HepG2 (cell line): ENCODE data around the gene SPAG5. TPM values are rescaled to one million over a fixed set of nuclear protein-coding genes. Genes with fewer than 3 reads are reported as not detected.

Experiments used
- ARNTL ChIP-seq: sonication (generic); formaldehyde crosslinking; IDR thresholded peaks from 2 replicates; pipeline ENCODE4 v1.4.0; 2020; ENCODE audit warnings: mild to moderate bottlenecking, missing genetic modification reagents
- CENPX ChIP-seq: sonication (generic); formaldehyde crosslinking; IDR thresholded peaks from 2 replicates; pipeline ENCODE4 v1.9.0; 2021; ENCODE audit warnings: mild to moderate bottlenecking, missing genetic modification reagents, moderate library complexity
- FIP1L1 ChIP-seq: fragments of 200-400 bp; formaldehyde crosslinking; IDR thresholded peaks from 2 replicates; pipeline ENCODE4 v1.6.1; 2018; ENCODE audit warnings: low read depth, mild to moderate bottlenecking, low read length, moderate library complexity, borderline replicate concordance; ENCODE audit not compliant: insufficient read depth
- MYNN ChIP-seq: sonication (generic); formaldehyde crosslinking; IDR thresholded peaks from 2 replicates; pipeline ENCODE4 v1.4.0; 2020; ENCODE audit warnings: mild to moderate bottlenecking, low read depth, missing genetic modification reagents
- NFKB2 ChIP-seq: sonication (generic); formaldehyde crosslinking; IDR thresholded peaks from 2 replicates; pipeline ENCODE4 v1.4.0; 2020; ENCODE audit warnings: missing genetic modification reagents, borderline replicate concordance
- PHF21A ChIP-seq: sonication (generic); formaldehyde crosslinking; IDR thresholded peaks from 2 replicates; pipeline ENCODE4 v1.5.0; 2020; ENCODE audit warnings: mild to moderate bottlenecking, missing genetic modification reagents
- YY1 ChIP-seq: IDR thresholded peaks from 2 replicates; pipeline ENCODE4 v1.6.1; 2011; ENCODE audit warnings: low read length, low read depth, moderate library complexity, mild to moderate bottlenecking; ENCODE audit not compliant: insufficient read depth, insufficient replicate concordance
- ZNF138 ChIP-seq: sonication (generic); formaldehyde crosslinking; IDR thresholded peaks from 2 replicates; pipeline ENCODE4 v1.5.0; 2020; ENCODE audit warnings: mild to moderate bottlenecking, low read depth, missing genetic modification reagents
- ZNF160 ChIP-seq: sonication (generic); formaldehyde crosslinking; IDR thresholded peaks from 2 replicates; pipeline ENCODE4 v1.8.0; 2022; ENCODE audit warnings: mild to moderate bottlenecking, inconsistent platforms, missing genetic modification reagents
- ZNF251 ChIP-seq: sonication (generic); formaldehyde crosslinking; IDR thresholded peaks from 2 replicates; pipeline ENCODE4 v1.9.0; 2021; ENCODE audit warnings: mild to moderate bottlenecking, missing genetic modification reagents
- ZNF547 ChIP-seq: sonication (generic); formaldehyde crosslinking; IDR thresholded peaks from 2 replicates; pipeline ENCODE4 v1.5.1; 2020; ENCODE audit warnings: mild to moderate bottlenecking, missing genetic modification reagents
- polyA plus RNA-seq, 8 experiments: library from polyadenylated mRNA; depleted of rRNA in 3 of 8; stranded (reverse) in 7 of 8; unstranded in 1 of 8; fragments of >200 nt; fragmentation: Illumina TruSeq in 4 of 8; extraction: Trizol in 4 of 8; gene quantifications; 2 replicates each; pipeline versions ENCODE4 v1.2.1 to v1.2.3, GENCODE V29; 2011 to 2016; ENCODE audit warnings: low read depth in 4 of 8, missing spikeins in 1 of 8, mixed read lengths in 1 of 8; ENCODE audit not compliant: insufficient read depth in 1 of 8
- total RNA-seq, 5 experiments: library from RNA; depleted of rRNA; stranded (reverse); fragments of >200 nt; fragmentation: Illumina TruSeq; extraction: Trizol; gene quantifications; 2 replicates each; pipeline ENCODE4 v1.2.3, GENCODE V29; 2016; ENCODE audit warnings: low read depth in 1 of 5
- TF ChIP-seq, protein P1 (sequence below): sonication (generic); formaldehyde crosslinking; IDR thresholded peaks from 2 replicates; pipeline ENCODE4 v1.4.0; 2020; ENCODE audit warnings: mild to moderate bottlenecking, missing genetic modification reagents
- TF ChIP-seq, protein P2 (sequence below), 2 experiments: sonication (generic) in 1 of 2; formaldehyde crosslinking in 1 of 2; IDR thresholded peaks; 2 replicates each; pipeline versions ENCODE4 v1.4.0 to v1.6.1; 2018 to 2020; ENCODE audit warnings: missing genetic modification reagents in 2 of 2, borderline replicate concordance in 1 of 2, low read depth in 1 of 2, mild to moderate bottlenecking in 1 of 2, missing biosample characterization in 1 of 2
- TF ChIP-seq, protein P3 (sequence below): sonication (generic); formaldehyde crosslinking; IDR thresholded peaks from 2 replicates; pipeline ENCODE4 v1.4.0; 2020; ENCODE audit warnings: low read depth, mild to moderate bottlenecking, missing genetic modification reagents
- TF ChIP-seq, protein P4 (sequence below): sonication (generic); formaldehyde crosslinking; IDR thresholded peaks from 2 replicates; pipeline ENCODE4 v1.8.0; 2023; ENCODE audit warnings: mild to moderate bottlenecking, missing genetic modification reagents

SPAG5 gene
- total and polyA plus RNA-seq, 2 of the 13 experiments (the other 11 are each of a cell fraction or from before 2014, with no cell fraction given): 41.4 to 98.0 TPM

DNA sequence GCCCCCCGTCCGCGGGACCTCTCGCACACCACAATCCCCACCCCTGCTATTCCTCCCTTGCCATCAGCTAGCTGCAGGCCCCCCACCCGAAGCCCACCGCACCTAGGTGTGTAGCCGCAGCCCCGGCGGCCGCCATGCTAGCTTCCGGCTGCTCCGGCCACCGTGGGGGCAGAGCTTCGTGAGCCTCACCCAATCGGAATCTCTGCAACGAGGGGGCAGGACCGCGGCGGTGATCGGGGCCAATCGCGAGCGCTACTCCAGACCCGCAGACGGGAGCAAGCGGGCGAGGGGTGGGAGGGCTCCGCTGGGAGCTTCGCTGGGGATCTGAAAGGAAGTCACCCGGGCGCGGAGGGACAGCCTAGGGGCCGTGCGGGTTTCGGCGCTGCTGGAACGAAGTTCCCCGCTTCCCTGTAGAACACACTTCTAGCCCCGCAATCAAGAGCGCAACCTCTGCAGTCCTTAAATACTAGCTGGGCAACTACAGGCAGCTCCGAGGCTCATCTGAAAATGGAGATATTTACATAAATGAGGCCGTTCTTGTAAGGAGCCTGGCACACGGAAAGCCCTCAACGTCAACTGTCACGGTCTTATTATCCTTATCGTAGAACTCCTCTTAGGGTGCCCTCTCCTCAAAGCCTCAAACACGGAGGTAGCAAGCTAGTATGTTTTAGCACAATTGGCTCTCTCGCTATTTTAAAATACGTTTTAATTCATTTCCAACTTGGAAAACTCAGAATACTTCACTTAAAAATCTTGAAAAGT is 27.3 kb downstream of the SPAG5 start, which contains the start of gene PIGS (continued):
- TF ChIP-seq, protein P1, sequence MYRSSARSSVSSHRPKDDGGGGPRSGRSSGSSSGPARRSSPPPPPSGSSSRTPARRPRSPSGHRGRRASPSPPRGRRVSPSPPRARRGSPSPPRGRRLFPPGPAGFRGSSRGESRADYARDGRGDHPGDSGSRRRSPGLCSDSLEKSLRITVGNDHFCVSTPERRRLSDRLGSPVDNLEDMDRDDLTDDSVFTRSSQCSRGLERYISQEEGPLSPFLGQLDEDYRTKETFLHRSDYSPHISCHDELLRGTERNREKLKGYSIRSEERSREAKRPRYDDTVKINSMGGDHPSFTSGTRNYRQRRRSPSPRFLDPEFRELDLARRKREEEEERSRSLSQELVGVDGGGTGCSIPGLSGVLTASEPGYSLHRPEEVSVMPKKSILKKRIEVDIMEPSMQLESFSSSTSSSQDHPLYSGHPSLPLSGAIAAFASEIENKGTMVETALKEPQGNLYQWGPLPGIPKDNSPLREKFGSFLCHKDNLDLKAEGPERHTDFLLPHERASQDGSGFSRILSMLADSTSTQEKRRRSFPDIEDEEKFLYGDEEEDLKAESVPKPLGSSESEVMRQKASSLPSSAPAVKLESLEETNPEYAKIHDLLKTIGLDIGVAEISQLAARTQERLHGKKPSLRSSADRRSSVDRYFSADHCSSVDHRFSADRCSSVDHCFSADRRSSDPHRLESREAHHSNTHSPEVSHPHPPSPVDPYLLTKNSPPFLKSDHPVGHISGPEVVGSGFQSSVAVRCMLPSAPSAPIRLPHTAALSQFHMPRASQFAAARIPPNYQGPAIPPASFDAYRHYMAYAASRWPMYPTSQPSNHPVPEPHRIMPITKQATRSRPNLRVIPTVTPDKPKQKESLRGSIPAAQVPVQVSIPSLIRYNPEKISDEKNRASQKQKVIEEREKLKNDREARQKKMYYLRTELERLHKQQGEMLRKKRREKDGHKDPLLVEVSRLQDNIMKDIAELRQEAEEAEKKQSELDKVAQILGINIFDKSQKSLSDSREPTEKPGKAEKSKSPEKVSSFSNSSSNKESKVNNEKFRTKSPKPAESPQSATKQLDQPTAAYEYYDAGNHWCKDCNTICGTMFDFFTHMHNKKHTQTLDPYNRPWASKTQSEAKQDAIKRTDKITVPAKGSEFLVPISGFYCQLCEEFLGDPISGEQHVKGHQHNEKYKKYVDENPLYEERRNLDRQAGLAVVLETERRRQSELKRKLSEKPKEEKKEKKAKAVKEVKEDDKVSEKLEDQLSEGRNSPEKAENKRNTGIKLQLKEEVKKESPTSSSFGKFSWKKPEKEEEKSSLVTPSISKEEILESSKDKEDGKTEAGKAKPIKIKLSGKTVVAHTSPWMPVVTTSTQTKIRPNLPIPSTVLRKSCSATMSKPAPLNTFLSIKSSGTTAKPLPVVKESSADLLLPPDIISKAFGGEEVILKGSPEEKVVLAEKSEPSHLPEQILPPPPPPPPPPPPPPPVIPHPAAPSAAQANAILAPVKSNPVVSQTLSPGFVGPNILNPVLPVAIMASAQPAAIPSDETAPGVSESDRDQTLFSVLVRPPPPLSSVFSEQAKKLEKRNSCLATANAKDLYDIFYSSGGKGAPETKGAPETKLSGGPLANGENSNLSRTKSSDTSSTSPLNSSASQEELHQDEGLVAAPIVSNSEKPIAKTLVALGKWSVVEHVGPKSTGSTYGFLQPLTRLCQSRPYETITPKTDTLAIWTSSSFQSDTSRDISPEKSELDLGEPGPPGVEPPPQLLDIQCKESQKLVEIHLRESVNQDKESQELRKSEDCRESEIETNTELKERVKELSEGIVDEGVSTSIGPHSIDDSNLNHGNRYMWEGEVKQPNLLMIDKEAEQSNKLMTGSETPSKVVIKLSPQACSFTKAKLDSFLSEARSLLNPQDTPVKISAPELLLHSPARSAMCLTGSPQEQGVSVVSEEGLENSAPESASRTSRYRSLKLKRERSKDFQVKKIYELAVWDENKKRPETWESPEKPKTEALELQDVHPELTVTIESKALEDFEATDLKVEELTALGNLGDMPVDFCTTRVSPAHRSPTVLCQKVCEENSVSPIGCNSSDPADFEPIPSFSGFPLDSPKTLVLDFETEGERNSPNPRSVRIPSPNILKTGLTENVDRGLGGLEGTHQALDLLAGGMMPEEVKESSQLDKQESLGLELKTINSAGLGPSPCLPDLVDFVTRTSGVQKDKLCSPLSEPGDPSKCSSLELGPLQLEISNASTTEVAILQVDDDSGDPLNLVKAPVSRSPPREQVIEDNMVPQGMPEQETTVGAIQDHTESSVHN (CRISPR knock-in tag): no peak
- TF ChIP-seq PHF21A (CRISPR knock-in tag): peak; percentile 62; the same call in 1 of the 2 replicates
- TF ChIP-seq ARNTL: peak; percentile 38
- TF ChIP-seq, protein P2, sequence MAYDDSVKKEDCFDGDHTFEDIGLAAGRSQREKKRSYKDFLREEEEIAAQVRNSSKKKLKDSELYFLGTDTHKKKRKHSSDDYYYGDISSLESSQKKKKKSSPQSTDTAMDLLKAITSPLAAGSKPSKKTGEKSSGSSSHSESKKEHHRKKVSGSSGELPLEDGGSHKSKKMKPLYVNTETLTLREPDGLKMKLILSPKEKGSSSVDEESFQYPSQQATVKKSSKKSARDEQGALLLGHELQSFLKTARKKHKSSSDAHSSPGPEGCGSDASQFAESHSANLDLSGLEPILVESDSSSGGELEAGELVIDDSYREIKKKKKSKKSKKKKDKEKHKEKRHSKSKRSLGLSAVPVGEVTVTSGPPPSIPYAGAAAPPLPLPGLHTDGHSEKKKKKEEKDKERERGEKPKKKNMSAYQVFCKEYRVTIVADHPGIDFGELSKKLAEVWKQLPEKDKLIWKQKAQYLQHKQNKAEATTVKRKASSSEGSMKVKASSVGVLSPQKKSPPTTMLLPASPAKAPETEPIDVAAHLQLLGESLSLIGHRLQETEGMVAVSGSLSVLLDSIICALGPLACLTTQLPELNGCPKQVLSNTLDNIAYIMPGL (CRISPR knock-in tag; IDR thresholded peaks at IDR 0.05; ENCODE audit: borderline replicate concordance in 1 of 2, low read depth in 1 of 2): peak; percentile 31 to 75; a peak in 2 of 4 replicates
- TF ChIP-seq ZNF547 (CRISPR knock-in tag): 0 out of 2 replicates have a peak, but pooled peaks have one; percentile 8
- TF ChIP-seq NFKB2 (CRISPR knock-in tag): peak; percentile 15; the same call in 1 of the 2 replicates
- TF ChIP-seq ZNF251 (CRISPR knock-in tag): no peak
- peak; percentile 76; the same call in 1 of the 2 replicates for TF ChIP-seq ZNF138 (CRISPR knock-in tag)
- TF ChIP-seq MYNN (CRISPR knock-in tag): 0 out of 2 replicates have a peak, but pooled peaks have one; percentile 41
- TF ChIP-seq CENPX (CRISPR knock-in tag): no peak
- no peak for TF ChIP-seq FIP1L1
- TF ChIP-seq YY1: peak; percentile 92
- no peak for TF ChIP-seq ZNF160
- TF ChIP-seq, protein P3, sequence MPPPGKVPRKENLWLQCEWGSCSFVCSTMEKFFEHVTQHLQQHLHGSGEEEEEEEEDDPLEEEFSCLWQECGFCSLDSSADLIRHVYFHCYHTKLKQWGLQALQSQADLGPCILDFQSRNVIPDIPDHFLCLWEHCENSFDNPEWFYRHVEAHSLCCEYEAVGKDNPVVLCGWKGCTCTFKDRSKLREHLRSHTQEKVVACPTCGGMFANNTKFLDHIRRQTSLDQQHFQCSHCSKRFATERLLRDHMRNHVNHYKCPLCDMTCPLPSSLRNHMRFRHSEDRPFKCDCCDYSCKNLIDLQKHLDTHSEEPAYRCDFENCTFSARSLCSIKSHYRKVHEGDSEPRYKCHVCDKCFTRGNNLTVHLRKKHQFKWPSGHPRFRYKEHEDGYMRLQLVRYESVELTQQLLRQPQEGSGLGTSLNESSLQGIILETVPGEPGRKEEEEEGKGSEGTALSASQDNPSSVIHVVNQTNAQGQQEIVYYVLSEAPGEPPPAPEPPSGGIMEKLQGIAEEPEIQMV: no peak
- TF ChIP-seq, protein P4, sequence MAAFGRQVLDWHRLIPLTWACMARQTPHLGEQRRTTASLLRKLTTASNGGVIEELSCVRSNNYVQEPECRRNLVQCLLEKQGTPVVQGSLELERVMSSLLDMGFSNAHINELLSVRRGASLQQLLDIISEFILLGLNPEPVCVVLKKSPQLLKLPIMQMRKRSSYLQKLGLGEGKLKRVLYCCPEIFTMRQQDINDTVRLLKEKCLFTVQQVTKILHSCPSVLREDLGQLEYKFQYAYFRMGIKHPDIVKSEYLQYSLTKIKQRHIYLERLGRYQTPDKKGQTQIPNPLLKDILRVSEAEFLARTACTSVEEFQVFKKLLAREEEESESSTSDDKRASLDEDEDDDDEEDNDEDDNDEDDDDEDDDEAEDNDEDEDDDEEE (CRISPR knock-in tag): peak; percentile 36; the same call in 1 of the 2 replicates
